SK-N-SH treated with all-trans-retinoic acid at 6 μM for 48 hours (cell line): ENCODE data around the gene GPR37L1.
A peak's percentile ranks its signal among the peaks of the same experiment; 100 is the strongest.

Experiments used
- ATAC-seq: fragments of 200-7000 bp; cut with Tn5 transposase; 3 replicates; pipeline ENCODE4 v1.9.1; 2020; ENCODE audit warnings: mild to moderate bottlenecking, moderate library complexity
- ARNTL ChIP-seq: fragments of 450-650 bp; formaldehyde crosslinking; IDR thresholded peaks from 2 replicates; pipeline ENCODE4 v1.5.0; 2020; ENCODE audit warnings: low read depth, mild to moderate bottlenecking, moderate library complexity, borderline replicate concordance
- BACH2 ChIP-seq: fragments of 250-450 bp; sonication (Bioruptor Pico); IDR thresholded peaks from 2 replicates; pipeline ENCODE4 v1.9.0; 2021; ENCODE audit warnings: mild to moderate bottlenecking, borderline replicate concordance
- CSDC2 ChIP-seq: fragments of 250-450 bp; sonication (Bioruptor Pico); IDR thresholded peaks from 2 replicates; pipeline ENCODE4 v1.5.0; 2020; ENCODE audit warnings: mild to moderate bottlenecking, moderate library complexity
- ESRRG ChIP-seq: fragments of 250-450 bp; sonication (Bioruptor Pico); IDR thresholded peaks from 2 replicates; pipeline ENCODE4 v1.6.1; 2021; ENCODE audit warnings: mild to moderate bottlenecking
- OSR1 ChIP-seq: fragments of 250-450 bp; sonication (Bioruptor Pico); IDR thresholded peaks from 2 replicates; pipeline ENCODE4 v1.8.0; 2022; ENCODE audit warnings: moderate library complexity, mild to moderate bottlenecking, inconsistent platforms
- POU6F1 ChIP-seq: fragments of 250-450 bp; sonication (Bioruptor Pico); IDR thresholded peaks from 2 replicates; pipeline ENCODE4 v1.8.0; 2021; ENCODE audit warnings: low read depth, mild to moderate bottlenecking, moderate library complexity, borderline replicate concordance
- PPARA ChIP-seq: fragments of 250-450 bp; sonication (Bioruptor Pico); IDR thresholded peaks from 2 replicates; pipeline ENCODE4 v1.5.0; 2020; ENCODE audit warnings: mild to moderate bottlenecking, borderline replicate concordance
- RARB ChIP-seq: fragments of 250-450 bp; sonication (Bioruptor Pico); IDR thresholded peaks from 2 replicates; pipeline ENCODE4 v1.8.0; 2021; ENCODE audit warnings: mild to moderate bottlenecking, moderate library complexity
- SNAI2 ChIP-seq: fragments of 250-450 bp; sonication (Bioruptor Pico); IDR thresholded peaks from 2 replicates; pipeline ENCODE4 v1.5.0; 2020; ENCODE audit warnings: mild to moderate bottlenecking, moderate library complexity
- TCF4 ChIP-seq: fragments of 250-450 bp; sonication (Bioruptor Pico); IDR thresholded peaks from 2 replicates; pipeline ENCODE4 v1.8.0; 2021; ENCODE audit warnings: mild to moderate bottlenecking, moderate library complexity, borderline replicate concordance
- TOX ChIP-seq: fragments of 250-450 bp; sonication (Bioruptor Pico); IDR thresholded peaks from 2 replicates; pipeline ENCODE4 v1.8.0; 2021; ENCODE audit warnings: mild to moderate bottlenecking, moderate library complexity, borderline replicate concordance
- TSHZ2 ChIP-seq: fragments of 250-450 bp; sonication (Bioruptor Pico); IDR thresholded peaks from 2 replicates; pipeline ENCODE4 v1.5.0; 2020; ENCODE audit warnings: mild to moderate bottlenecking, moderate library complexity
- ZC3H10 ChIP-seq: fragments of 250-450 bp; sonication (Bioruptor Pico); IDR thresholded peaks from 2 replicates; pipeline ENCODE4 v1.5.1; 2021; ENCODE audit warnings: mild to moderate bottlenecking, moderate library complexity
- ZFP3 ChIP-seq: fragments of 250-450 bp; sonication (Bioruptor Pico); IDR thresholded peaks from 2 replicates; pipeline ENCODE4 v1.5.0; 2020; ENCODE audit warnings: mild to moderate bottlenecking, moderate library complexity
- ZFP30 ChIP-seq: fragments of 450-650 bp; formaldehyde crosslinking; IDR thresholded peaks from 2 replicates; pipeline ENCODE4 v1.5.0; 2022; ENCODE audit warnings: mild to moderate bottlenecking, moderate library complexity
- ZNF565 ChIP-seq: fragments of 450-650 bp; formaldehyde crosslinking; conservative IDR thresholded peaks from 2 replicates; pipeline ENCODE4 v1.5.0; 2020; ENCODE audit warnings: low read depth, mild to moderate bottlenecking, moderate library complexity
- ZNF70 ChIP-seq: fragments of 450-650 bp; formaldehyde crosslinking; IDR thresholded peaks from 2 replicates; pipeline ENCODE4 v1.5.0; 2020; ENCODE audit warnings: mild to moderate bottlenecking, moderate library complexity
- ZNF8 ChIP-seq: fragments of 450-650 bp; formaldehyde crosslinking; IDR thresholded peaks from 2 replicates; pipeline ENCODE4 v1.5.0; 2020; ENCODE audit warnings: mild to moderate bottlenecking, moderate library complexity
- TF ChIP-seq, protein P1 (sequence below): fragments of 250-450 bp; sonication (Bioruptor Pico); IDR thresholded peaks from 2 replicates; pipeline ENCODE4 v1.5.1; 2021; ENCODE audit warnings: mild to moderate bottlenecking, moderate library complexity

Gene GPR37L1

GRCh38 chr1:202157945-202158344, 35.2 kb downstream of the GPR37L1 start:
- TF ChIP-seq ARNTL (CRISPR knock-in tag) (no peak), PPARA (no peak), ZFP3 (CRISPR knock-in tag) (no peak), ZFP30 (CRISPR knock-in tag) (no peak), ZC3H10 (CRISPR knock-in tag) (no peak), BACH2 (CRISPR knock-in tag) (no peak), ZNF565 (CRISPR knock-in tag) (no peak)
- TF ChIP-seq, protein P1, sequence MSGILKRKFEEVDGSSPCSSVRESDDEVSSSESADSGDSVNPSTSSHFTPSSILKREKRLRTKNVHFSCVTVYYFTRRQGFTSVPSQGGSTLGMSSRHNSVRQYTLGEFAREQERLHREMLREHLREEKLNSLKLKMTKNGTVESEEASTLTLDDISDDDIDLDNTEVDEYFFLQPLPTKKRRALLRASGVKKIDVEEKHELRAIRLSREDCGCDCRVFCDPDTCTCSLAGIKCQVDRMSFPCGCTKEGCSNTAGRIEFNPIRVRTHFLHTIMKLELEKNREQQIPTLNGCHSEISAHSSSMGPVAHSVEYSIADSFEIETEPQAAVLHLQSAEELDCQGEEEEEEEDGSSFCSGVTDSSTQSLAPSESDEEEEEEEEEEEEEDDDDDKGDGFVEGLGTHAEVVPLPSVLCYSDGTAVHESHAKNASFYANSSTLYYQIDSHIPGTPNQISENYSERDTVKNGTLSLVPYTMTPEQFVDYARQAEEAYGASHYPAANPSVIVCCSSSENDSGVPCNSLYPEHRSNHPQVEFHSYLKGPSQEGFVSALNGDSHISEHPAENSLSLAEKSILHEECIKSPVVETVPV, result no peak
- ATAC-seq, result no peak

- no peak for ATAC-seq
- no peak for TF ChIP-seq ZNF8 (CRISPR knock-in tag)
These were observed 36.3 kb downstream of the GPR37L1 start for GRCh38 chr1:202158810-202159533.

DNA sequence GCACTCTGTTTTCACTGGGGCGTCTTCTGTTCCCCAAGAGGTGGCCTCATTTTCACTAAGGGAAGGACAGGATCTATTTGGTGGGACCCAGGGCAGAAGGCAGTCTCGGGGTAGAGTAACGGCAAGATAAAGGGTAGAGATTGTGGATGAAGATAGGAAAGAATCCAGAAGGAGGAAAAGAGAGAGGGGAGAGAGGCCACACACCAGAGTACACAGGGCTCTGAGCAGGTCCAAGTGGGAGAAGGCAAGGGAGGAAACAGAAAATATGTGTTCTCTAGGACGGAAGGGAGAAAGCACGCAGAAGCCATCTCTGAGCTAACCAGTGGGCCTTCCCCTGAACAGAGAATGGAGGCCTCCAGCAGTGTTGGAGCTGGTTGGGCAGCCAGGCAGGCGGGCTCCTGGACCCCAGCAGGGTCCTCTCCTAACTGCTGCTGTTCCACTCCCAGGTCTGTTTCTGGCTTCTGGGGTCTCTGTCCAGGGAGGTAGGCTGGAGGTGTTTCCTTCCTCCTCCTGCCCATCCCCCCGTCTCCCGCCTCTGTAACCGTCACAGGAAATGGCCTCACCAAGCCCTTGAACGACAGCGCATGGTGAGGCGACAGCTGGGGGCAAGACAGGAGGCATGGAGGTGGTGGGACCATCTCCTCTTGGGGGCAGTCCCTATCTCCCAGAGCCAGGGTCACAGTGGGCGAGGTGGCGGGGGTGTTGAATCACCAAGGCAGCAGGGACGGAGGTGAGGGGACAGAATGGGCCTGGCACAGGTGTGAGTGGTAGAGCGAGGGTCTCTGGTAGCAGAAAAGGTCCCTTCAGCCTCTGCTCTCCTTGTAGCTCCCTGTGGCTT, 37.0 kb downstream of the GPR37L1 start:
- TF ChIP-seq ZFP3 (CRISPR knock-in tag) (no peak), ZNF565 (CRISPR knock-in tag) (no peak), ZFP30 (CRISPR knock-in tag) (no peak), TCF4 (CRISPR knock-in tag) (no peak), SNAI2 (no peak), ARNTL (CRISPR knock-in tag) (no peak)
- TF ChIP-seq, protein P1, result no peak
- no peak for ATAC-seq

- TF ChIP-seq ZFP30 (CRISPR knock-in tag), result no peak
- TF ChIP-seq ESRRG (CRISPR knock-in tag), result no peak
- no peak for TF ChIP-seq CSDC2 (CRISPR knock-in tag)
- TF ChIP-seq TOX (CRISPR knock-in tag), result no peak
These were observed 37.7 kb downstream of the GPR37L1 start, which contains the start of gene PTPN7 for GRCh38 chr1:202160377-202160940. Gene PTPN7, minus strand, starts transcription at chr1:202160602. Its CDS starts 1,200 bp downstream, at chr1:202159402.

DNA sequence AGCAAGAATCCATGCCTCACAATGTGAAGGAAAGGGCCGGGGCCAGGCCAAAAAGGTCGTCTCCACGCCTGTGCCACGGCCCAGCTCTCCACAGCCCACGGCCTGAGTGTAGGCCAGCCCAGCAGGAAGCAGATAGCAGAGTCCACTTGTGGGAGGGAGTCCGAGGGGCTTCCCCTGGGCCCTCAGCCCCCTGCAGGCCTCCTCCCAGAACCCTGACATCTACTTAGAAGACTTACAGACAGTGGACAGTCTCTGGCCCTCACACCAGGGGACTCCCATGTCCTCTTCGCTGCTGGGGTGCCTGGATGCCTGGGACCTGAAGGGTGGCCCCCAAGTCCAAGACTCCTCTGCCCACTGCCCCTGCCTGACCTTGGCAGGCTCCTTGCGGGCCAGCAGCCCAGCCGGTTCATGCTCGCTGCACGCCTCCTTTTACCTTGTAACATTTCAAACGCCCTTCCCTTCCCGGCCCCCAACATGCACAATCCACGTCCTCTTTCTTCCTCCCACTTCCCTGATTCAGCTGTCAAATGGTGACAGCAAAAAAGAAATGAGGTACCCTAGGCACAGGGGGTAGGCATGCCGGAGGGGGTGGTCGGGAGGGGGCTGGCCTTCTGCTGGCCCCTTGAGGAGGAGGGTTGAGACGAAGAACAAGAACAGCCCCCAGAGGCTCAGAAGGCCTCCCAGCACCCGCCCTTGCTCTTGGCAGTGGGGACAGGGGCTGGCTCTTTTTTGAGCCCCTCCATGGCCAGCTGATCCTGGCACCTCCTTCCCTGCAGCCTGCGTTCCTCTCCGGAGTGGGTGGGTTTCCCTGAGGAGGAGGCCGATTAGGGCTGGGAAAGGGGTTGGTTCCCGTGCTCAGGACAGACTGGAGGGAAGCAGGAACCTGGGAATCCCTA, 38.7 kb downstream of the GPR37L1 start:
- TF ChIP-seq ZFP30 (CRISPR knock-in tag) (no peak), ARNTL (CRISPR knock-in tag) (no peak), ZC3H10 (CRISPR knock-in tag) (no peak), ZNF70 (CRISPR knock-in tag) (no peak), ESRRG (CRISPR knock-in tag) (no peak), TSHZ2 (no peak), RARB (no peak), ZNF8 (CRISPR knock-in tag) (no peak), POU6F1 (CRISPR knock-in tag) (no peak), ZFP3 (CRISPR knock-in tag) (no peak), OSR1 (no peak), TCF4 (CRISPR knock-in tag) (no peak), CSDC2 (CRISPR knock-in tag) (no peak)
- TF ChIP-seq, protein P1, result no peak
- peak; percentile 4; the same call in 1 of the 3 replicates for ATAC-seq

More at GRCh38 chr1:202160377-202160940, 37.7 kb downstream of the GPR37L1 start, which contains the start of gene PTPN7:
- no peak for ATAC-seq
